ENCODE data around the gene RHBDF1. TPM values are rescaled to one million over a fixed set of nuclear protein-coding genes. Genes with fewer than 3 reads are reported as not detected.

RHBDF1 gene
- total RNA-seq, 4 donors from 2014 or later = 19.4 to 58.6 (median 41.1) TPM

GRCh38 chr16:44655-45054 is 27.8 kb downstream of the RHBDF1 start:
- Histone ChIP-seq H3K27me3 (no peaks in the 10 kb centered on the region), H3K4me1 (no peaks in the 10 kb centered on the region), H3K9me3 (no peaks in the 10 kb centered on the region), H3K4me3 (no peak overlapping the region), H3K36me3 (peaks cover 0 to 12% (median 0%) of the 10 kb centered on the region in 3 donors), H3K27ac (no peak overlapping the region)
- TF ChIP-seq POLR2A (IDR thresholded peaks at IDR 0.05) (no peak), CTCF (IDR thresholded peaks at IDR 0.05) (no peak)
- no peak for DNase-seq

- H3K4me3 ChIP-seq = no peak overlapping the region
- no peak for DNase-seq
Measured at GRCh38 chr16:43294-43693, 29.1 kb downstream of the RHBDF1 start.

GRCh38 chr16:42691-43090 is 29.7 kb downstream of the RHBDF1 start:
- Histone ChIP-seq H3K27ac (no peak overlapping the region), H3K36me3 (peaks cover 0 to 12% (median 0%) of the 10 kb centered on the region in 3 donors), H3K4me3 (no peak overlapping the region), H3K9me3 (no peaks in the 10 kb centered on the region), H3K27me3 (no peaks in the 10 kb centered on the region), H3K4me1 (peaks cover 0 to 16% (median 7%) of the 10 kb centered on the region in 4 donors)
- no peak for DNase-seq
- TF ChIP-seq CTCF (IDR thresholded peaks at IDR 0.05) = no peak
- TF ChIP-seq POLR2A (IDR thresholded peaks at IDR 0.05) = no peak

More at GRCh38 chr16:43294-43693, 29.1 kb downstream of the RHBDF1 start:
- no peaks in the 10 kb centered on the region for H3K9me3 ChIP-seq
- H3K27me3 ChIP-seq = no peaks in the 10 kb centered on the region
- TF ChIP-seq CTCF (IDR thresholded peaks at IDR 0.05) = no peak
- no peak for TF ChIP-seq POLR2A (IDR thresholded peaks at IDR 0.05)
- peaks cover 0 to 12% (median 0%) of the 10 kb centered on the region in 3 donors for H3K36me3 ChIP-seq
- H3K27ac ChIP-seq = no peak overlapping the region
- peaks cover 0 to 10% (median 5%) of the 10 kb centered on the region in 4 donors for H3K4me1 ChIP-seq

GRCh38 chr16:42069-42457 is 30.4 kb downstream of the RHBDF1 start:
- no peak for DNase-seq
- Histone ChIP-seq H3K4me1 (peaks cover 0 to 17% (median 7%) of the 10 kb centered on the region in 4 donors), H3K27ac (no peak overlapping the region), H3K27me3 (no peaks in the 10 kb centered on the region), H3K36me3 (peaks cover 0 to 8% (median 0%) of the 10 kb centered on the region in 3 donors), H3K9me3 (no peaks in the 10 kb centered on the region), H3K4me3 (no peak overlapping the region)
- TF ChIP-seq POLR2A (IDR thresholded peaks at IDR 0.05) = no peak
- no peak for TF ChIP-seq CTCF (IDR thresholded peaks at IDR 0.05)

- Histone ChIP-seq H3K9me3 (no peaks in the 10 kb centered on the region), H3K4me3 (no peak overlapping the region), H3K27me3 (no peaks in the 10 kb centered on the region), H3K27ac (no peak overlapping the region), H3K36me3 (peaks cover 0 to 5% (median 0%) of the 10 kb centered on the region in 3 donors), H3K4me1 (peaks cover 0 to 21% (median 7%) of the 10 kb centered on the region in 4 donors)
- no peak for DNase-seq
- TF ChIP-seq CTCF (IDR thresholded peaks at IDR 0.05) (no peak), POLR2A (IDR thresholded peaks at IDR 0.05) (no peak)
Measured at GRCh38 chr16:41439-42068, 30.9 kb downstream of the RHBDF1 start.

Data from Peyer's patch (tissue), 4 donors.